Hepatocyte (in vitro differentiated cells): ENCODE measurements around the gene CD37. TPM values are rescaled to one million over a fixed set of nuclear protein-coding genes. Genes with fewer than 3 reads are reported as not detected.
"Not testable (repeated sequence)": the region's sequence is repeated elsewhere in the genome, so short reads cannot be mapped to it uniquely, and the experiment has no call there.

Source experiments
- DNase-seq: peaks from one replicate; pipeline ENCODE4 v3.0.0-alpha.2; 2016; ENCODE audit warnings: low spot score
- H2AFZ ChIP-seq: fragments of 200-600 bp; sonication (generic); 2 replicates; pipeline ENCODE4 v1.6.0; 2016; ENCODE audit warnings: antibody characterized with exemption, mild to moderate bottlenecking
- H3K27ac ChIP-seq: fragments of 200-600 bp; sonication (generic); 2 replicates; pipeline ENCODE4 v1.5.1; 2016; ENCODE audit warnings: mild to moderate bottlenecking
- H3K27me3 ChIP-seq: fragments of 200-600 bp; sonication (generic); 2 replicates; pipeline ENCODE4 v1.6.1; 2016
- H3K36me3 ChIP-seq: fragments of 200-600 bp; sonication (generic); replicated peaks from 2 replicates; pipeline ENCODE4 v1.5.1; 2016; ENCODE audit warnings: low read depth; ENCODE audit not compliant: insufficient read depth
- H3K4me1 ChIP-seq: fragments of 200-600 bp; sonication (generic); 2 replicates; pipeline ENCODE4 v1.5.1; 2016; ENCODE audit warnings: mild to moderate bottlenecking, moderate library complexity; ENCODE audit not compliant: insufficient read depth
- H3K4me2 ChIP-seq: fragments of 200-600 bp; sonication (generic); 2 replicates; pipeline ENCODE4 v1.6.0; 2016
- H3K4me3 ChIP-seq: fragments of 200-600 bp; sonication (generic); 2 replicates; pipeline ENCODE4 v1.5.1; 2016; ENCODE audit warnings: mild to moderate bottlenecking
- H3K79me2 ChIP-seq: fragments of 200-600 bp; sonication (generic); 2 replicates; pipeline ENCODE4 v1.6.0; 2017; ENCODE audit warnings: mild to moderate bottlenecking
- H3K9me2 ChIP-seq: fragments of 200-600 bp; sonication (generic); replicated peaks from 2 replicates; pipeline ENCODE4 v1.6.0; 2017; ENCODE audit warnings: mild to moderate bottlenecking; ENCODE audit not compliant: insufficient read depth
- H3K9me3 ChIP-seq: fragments of 200-600 bp; sonication (generic); 2 replicates; pipeline ENCODE4 v1.5.1; 2016; ENCODE audit warnings: low read depth, mild to moderate bottlenecking
- H4K20me1 ChIP-seq: fragments of 200-600 bp; sonication (generic); 2 replicates; pipeline ENCODE4 v1.6.0; 2016; ENCODE audit warnings: mild to moderate bottlenecking; ENCODE audit not compliant: insufficient read depth, poor library complexity, severe bottlenecking
- EZH2 ChIP-seq: fragments of 200-600 bp; sonication (generic); IDR thresholded peaks from 2 replicates; pipeline ENCODE4 v1.6.1; 2016; ENCODE audit warnings: antibody characterized with exemption, mild to moderate bottlenecking, borderline replicate concordance
- EZH2phosphoT487 ChIP-seq: fragments of 200-600 bp; sonication (generic); IDR thresholded peaks from one replicate; pipeline ENCODE4 v1.6.1; 2018; ENCODE audit warnings: antibody characterized with exemption, mild to moderate bottlenecking, low read depth, moderate library complexity; ENCODE audit not compliant: unreplicated experiment, severe bottlenecking
- WGBS: methylation state at CpG from one replicate; pipeline ENCODE4 v1.1.6; 2016; ENCODE audit warnings: low lambda C conversion rate; ENCODE audit errors: missing lambda C conversion rate; 5-methylcytosine and 5-hydroxymethylcytosine counted together
- polyA plus RNA-seq: library from polyadenylated mRNA; unstranded; fragments of >200 nt; fragmentation: Nextera tagmentation; extraction: Ambion mirVana; gene quantifications from 2 replicates; pipeline ENCODE4 v1.2.1, GENCODE V29; 2016
- total RNA-seq: library from RNA; depleted of rRNA; stranded (reverse); fragments of >200 nt; gene quantifications from 2 replicates; pipeline ENCODE4 v1.2.3, GENCODE V29; 2014
- TF ChIP-seq, protein P1 (sequence below): fragments of 200-600 bp; sonication (generic); IDR thresholded peaks from 2 replicates; pipeline ENCODE4 v1.5.1; 2016; ENCODE audit warnings: antibody characterized with exemption, mild to moderate bottlenecking; ENCODE audit not compliant: poor library complexity

The CD37 gene
- total and polyA plus RNA-seq, 2 experiments from 2014 or later, result 0.27 to 12.4 TPM

DNA sequence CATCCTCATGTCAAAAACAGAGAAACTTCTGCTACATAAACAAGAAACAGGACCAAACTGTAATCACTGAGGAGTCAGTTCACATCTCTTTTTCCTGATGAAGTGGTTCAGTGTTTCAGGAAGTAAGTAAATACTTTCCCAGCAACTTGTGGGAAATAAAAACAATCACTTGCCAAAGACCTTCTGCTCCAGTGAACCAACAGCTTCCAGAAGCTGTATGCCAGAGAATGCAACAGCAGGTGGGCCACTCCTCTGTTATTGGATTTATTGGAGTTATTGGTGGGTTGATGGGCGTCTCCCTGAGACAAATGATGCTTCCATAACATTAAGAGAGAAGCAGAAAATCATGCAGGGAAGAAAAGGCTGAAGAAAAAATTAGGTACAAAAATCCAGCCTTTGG, 20.1 kb upstream of the CD37 start:
- Histone ChIP-seq H3K4me3 (no peak overlapping the region), H3K27ac (no peak overlapping the region), H3K79me2 (no peaks in the 10 kb centered on the region), H3K36me3 (no peaks in the 10 kb centered on the region), H3K4me2 (no peak overlapping the region), H3K9me3 (peaks cover 5% of the 10 kb centered on the region), H3K4me1 (no peaks in the 10 kb centered on the region), H2AFZ (no peak overlapping the region), H3K27me3 (no peaks in the 10 kb centered on the region), H3K9me2 (no peaks in the 10 kb centered on the region), H4K20me1 (no peaks in the 10 kb centered on the region)
- WGBS, result 74% methylated on average over 1 of the region's 1 CpG
- TF ChIP-seq, protein P1, sequence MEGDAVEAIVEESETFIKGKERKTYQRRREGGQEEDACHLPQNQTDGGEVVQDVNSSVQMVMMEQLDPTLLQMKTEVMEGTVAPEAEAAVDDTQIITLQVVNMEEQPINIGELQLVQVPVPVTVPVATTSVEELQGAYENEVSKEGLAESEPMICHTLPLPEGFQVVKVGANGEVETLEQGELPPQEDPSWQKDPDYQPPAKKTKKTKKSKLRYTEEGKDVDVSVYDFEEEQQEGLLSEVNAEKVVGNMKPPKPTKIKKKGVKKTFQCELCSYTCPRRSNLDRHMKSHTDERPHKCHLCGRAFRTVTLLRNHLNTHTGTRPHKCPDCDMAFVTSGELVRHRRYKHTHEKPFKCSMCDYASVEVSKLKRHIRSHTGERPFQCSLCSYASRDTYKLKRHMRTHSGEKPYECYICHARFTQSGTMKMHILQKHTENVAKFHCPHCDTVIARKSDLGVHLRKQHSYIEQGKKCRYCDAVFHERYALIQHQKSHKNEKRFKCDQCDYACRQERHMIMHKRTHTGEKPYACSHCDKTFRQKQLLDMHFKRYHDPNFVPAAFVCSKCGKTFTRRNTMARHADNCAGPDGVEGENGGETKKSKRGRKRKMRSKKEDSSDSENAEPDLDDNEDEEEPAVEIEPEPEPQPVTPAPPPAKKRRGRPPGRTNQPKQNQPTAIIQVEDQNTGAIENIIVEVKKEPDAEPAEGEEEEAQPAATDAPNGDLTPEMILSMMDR, result no peak
- TF ChIP-seq EZH2, result no peak
- no peak for TF ChIP-seq EZH2phosphoT487
- no peak for DNase-seq

DNA sequence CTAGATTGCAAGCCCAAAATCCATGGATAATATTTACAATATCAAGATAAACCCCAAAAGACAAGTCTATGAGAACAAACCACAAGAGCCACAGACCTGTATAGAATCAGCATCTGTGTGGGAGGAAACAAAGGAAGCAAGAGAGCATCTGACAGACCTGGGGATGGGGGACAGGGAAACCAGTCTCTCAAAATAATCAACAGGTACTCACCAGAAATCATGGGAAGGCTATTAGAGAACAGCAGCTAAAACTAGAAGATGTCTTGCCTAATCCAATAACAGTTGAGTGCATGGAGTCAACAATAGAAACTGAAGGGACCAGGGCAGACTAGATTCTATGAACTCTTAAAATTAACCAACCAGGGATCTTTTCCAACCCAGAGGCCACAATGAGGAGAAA, 18.9 kb upstream of the CD37 start:
- Histone ChIP-seq H3K9me2 (no peaks in the 10 kb centered on the region), H3K4me1 (no peaks in the 10 kb centered on the region), H3K4me2 (no peak overlapping the region), H3K4me3 (no peak overlapping the region), H3K27me3 (no peaks in the 10 kb centered on the region), H3K36me3 (no peaks in the 10 kb centered on the region), H3K27ac (no peak overlapping the region), H3K79me2 (no peaks in the 10 kb centered on the region), H3K9me3 (peaks cover 5% of the 10 kb centered on the region), H2AFZ (no peak overlapping the region), H4K20me1 (no peaks in the 10 kb centered on the region)
- TF ChIP-seq, protein P1, result no peak
- TF ChIP-seq EZH2phosphoT487 (no peak), EZH2 (no peak)
- no peak for DNase-seq

DNA sequence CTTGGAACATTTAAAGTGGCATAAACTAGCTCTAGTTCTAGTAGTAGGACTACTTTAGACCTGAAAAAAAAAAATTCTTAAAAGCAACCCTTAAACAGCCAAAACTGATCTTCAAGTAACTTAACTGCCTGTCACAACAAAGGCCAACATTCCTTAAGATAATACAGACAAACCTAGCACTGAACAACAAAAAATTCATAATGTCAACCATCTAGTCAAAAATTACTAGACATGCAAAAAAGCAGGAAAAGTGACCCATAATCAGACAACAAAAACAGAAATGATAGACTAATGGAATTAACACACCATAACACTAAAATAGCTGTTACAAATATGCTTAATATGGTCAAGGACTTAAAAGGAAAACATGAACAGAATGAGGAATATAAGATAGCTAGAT, 16.9 kb upstream of the CD37 start:
- no peak overlapping the region for H3K27ac ChIP-seq
- no peak overlapping the region for H3K4me3 ChIP-seq
- H4K20me1 ChIP-seq, result no peaks in the 10 kb centered on the region
- no peaks in the 10 kb centered on the region for H3K4me1 ChIP-seq
- no peaks in the 10 kb centered on the region for H3K36me3 ChIP-seq
- DNase-seq, result no peak
- TF ChIP-seq EZH2 (no peak), EZH2phosphoT487 (no peak)
- TF ChIP-seq, protein P1, result no peak
- no peaks in the 10 kb centered on the region for H3K79me2 ChIP-seq
- peaks cover 5% of the 10 kb centered on the region for H3K9me3 ChIP-seq
- no peak overlapping the region for H2AFZ ChIP-seq
- no peaks in the 10 kb centered on the region for H3K9me2 ChIP-seq
- no peak overlapping the region for H3K4me2 ChIP-seq
- no peaks in the 10 kb centered on the region for H3K27me3 ChIP-seq

DNA sequence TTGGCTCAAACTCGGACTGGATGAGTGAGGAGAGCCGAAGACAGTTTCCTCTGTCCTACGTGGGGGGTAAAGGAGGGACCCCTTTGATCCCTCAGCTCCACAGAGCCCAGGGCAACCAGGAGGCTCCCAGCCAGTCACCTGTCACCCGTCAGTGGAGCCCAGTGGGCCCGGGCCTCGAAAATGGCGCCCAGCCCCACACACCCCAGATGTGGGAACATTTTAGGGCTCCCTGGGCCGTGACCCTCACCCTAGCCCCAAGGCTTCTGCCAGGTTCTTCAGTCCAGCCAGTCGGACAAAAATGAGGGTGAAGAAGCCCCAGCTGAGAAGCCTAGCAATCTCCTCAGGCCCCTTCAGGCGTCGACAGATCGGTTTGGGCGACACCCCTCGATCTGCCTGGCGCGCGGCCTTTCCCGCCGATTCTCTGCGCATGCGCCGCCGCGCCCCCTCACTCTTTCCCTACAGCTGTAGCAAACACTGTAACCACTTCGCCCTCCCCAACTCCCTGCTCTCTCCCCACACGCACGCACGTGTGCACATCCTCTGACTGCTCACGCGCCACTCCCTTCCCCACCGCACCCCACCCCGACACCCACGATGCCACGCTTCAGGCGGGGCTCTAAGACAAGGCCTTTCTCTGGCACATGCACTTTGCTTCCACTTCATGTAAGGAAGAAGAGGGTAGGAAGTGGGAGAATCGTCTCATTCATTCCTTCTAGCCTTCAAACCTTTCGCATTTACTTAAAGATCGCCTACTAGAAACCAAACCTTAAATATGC, 10.2 kb upstream of the CD37 start, which contains the start of gene SLC6A16:
SLC6A16 (minus strand) TSS at position 391 of the 776 bp plus-strand sequence. CDS start 13,844 bp downstream, outside the sequence.
- Histone ChIP-seq H2AFZ (no peak within 1 kb of the TSS), H4K20me1 (no peaks in the 10 kb centered on the region), H3K36me3 (no peaks in the 10 kb centered on the region), H3K79me2 (no peaks in the 10 kb centered on the region), H3K9me3 (no peaks in the 10 kb centered on the region), H3K27ac (no peak within 1 kb of the TSS), H3K4me3 (no peak within 1 kb of the TSS), H3K4me1 (no peaks in the 10 kb centered on the region), H3K4me2 (no peak within 1 kb of the TSS), H3K9me2 (no peaks in the 10 kb centered on the region), H3K27me3 (no peaks in the 10 kb centered on the region)
- DNase-seq, result no peak
- no peak for TF ChIP-seq EZH2
- TF ChIP-seq, protein P1, result no peak
- no peak for TF ChIP-seq EZH2phosphoT487
- WGBS, result 96% methylated on average over 37 of the region's 38 CpGs

DNA sequence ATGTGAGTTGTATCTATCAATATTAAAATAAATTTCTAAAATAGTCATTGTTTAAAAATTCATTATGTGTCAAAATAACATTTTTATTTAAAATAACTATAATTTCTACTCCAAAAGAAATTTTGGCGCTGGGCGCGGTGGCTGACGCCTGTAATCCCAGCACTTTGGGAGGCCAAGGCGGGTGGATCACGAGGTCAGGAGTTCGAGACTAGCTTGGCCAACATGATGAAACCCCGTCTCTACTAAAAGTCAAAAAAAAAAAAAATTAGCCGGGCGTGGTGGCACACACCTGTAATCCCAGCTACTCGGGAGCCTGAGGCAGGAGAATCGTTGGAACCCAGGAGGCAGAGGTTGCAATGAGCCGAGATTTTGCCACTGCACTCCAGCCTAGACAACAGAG, 9.4 kb upstream of the CD37 start:
- not testable (repeated sequence) for H3K9me2 ChIP-seq, H3K27ac ChIP-seq, DNase-seq, H3K36me3 ChIP-seq, H3K79me2 ChIP-seq, H3K4me3 ChIP-seq, H2AFZ ChIP-seq, H3K27me3 ChIP-seq, H3K9me3 ChIP-seq, H3K4me2 ChIP-seq, H3K4me1 ChIP-seq, H4K20me1 ChIP-seq
- 94% methylated on average over 13 of the region's 13 CpGs for WGBS
